CD4-positive, alpha-beta T cell treated with Interleukin-4 for 4 hours (primary cell): Measurements from ENCODE around the gene HS6ST1.
"Not testable (repeated sequence)": the region's sequence is repeated elsewhere in the genome, so short reads cannot be mapped to it uniquely, and the experiment has no call there.

Experiments used
- DNase-seq: peaks from one replicate; pipeline ENCODE4 v3.0.0-alpha.2; 2020

Gene HS6ST1

DNA sequence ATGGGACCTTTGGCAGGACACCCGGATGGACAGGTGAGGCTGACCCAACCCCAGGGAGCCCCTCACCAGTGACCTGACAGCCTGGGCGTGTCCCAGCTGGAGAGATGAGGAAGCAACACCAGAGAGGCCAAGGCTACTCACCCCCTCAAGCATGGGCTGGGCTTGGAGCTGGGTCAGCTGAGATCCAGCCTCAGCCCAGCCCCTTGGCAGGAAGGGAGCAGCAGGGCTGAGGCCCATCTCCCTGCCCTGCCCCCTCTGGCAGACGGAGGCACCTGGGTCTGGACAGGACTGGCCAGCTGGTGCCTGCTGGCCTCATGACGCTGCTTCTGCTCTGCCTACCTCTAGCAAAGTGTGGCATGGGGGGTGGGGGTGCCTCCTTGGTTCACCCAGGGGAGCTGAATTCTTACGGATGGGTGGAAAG is 37.8 kb downstream of the HS6ST1 start:
- no peak for DNase-seq

DNA sequence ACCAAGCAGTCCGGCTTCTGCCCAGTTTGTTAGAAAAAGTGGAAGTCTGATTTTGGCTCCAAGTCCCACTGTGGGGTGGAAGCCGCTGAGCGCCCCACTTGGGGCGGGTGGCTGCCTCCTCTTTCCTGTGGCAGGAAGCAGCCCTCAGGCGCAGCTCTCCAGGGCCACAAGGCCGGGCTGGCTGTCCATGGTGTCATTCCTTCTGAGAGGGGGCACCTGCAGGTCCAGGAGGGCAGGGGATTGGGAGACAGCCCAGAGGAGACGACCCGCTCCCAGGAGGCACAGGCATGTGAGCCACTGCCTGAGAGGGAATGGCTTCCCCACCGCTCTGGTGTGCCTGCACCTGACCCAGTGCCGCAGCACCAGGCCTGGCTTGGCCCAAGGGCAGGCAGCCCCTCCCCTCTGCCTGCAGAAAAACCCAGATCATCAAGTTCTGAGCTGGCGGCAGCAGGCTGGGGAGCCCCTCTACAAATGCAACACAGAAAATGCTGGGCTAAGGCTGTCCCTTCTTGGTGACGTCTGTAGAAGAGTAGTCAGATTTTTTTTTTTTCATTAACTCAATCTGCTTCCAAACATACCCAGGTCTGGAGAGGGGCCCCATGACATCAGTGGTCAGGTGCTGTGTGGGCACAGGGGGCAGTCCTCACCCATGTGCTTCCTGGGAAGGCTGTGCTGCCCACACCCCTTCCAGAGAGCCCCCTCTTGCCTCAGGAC is 38.4 kb downstream of the HS6ST1 start:
- no peak for DNase-seq

DNA sequence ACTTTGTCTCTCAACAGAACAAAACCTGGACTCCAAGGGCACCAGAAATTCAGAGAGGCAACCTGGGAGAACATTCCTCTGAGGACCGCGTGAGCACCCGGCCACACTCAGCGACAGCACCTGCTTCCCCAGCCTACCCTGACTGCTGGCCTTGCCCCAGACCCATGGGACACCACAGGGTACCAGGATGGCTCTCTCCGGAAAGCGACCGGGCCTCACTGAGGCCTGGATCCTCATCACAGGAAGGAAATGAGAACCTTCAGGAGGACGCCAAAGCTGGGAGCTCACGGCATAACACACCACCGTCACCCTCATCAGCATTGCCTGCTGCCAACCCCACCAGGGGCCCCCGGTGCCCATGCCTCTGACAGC is 38.9 kb downstream of the HS6ST1 start:
- DNase-seq: no peak

DNA sequence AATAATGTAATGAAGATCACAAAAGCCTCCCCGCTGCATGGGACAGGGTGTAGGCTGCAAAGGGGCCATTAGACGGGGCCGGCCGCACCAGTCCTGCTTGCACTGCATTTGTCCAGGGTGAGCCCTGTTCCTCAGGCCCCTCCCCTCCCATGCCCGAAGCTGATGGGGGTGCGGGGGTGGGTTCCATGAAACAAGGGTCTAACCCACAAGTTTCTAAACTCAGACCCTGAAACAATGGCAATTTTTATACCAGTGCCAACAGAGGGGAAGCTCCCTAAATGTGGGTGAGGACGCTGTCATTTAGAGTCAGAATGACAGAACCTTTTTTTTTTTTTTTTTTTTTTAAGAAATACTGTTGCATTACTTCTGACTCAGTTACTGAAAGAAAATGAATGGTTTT is 39.7 kb downstream of the HS6ST1 start:
- no peak for DNase-seq

DNA sequence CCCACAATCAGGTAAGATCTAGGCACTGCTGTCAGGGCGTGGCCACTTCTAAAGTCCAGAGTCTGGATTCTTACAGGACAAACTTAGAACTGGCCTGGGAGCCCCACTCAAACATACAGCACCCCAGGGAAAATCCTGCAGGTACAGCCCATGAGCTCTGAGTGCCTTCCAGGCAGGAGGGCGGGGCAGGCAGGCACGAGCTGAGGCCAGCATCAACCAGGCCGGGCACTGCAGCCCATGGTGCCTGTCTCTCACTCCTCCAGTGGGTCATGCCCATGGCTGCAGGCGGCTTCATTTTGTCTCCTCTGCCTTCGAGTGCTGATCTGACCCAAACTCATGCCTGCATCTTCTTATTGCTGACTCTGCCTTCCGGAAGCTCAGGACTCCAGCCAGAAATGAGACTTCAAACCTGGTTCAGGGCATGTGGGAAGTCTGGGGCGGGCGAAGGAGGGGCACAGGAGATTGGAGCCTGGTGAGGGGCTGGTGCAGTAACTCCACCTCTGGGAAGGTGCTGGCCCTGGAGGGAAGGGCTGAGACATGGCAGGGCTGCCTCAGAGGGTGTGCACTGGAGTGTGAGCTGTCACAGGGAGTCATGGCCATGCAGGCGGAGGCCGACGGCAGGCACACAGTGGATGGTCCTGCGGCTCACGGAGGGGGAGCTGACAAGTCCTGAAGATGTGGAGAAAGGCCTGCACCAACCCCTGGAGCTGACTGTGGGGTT is 40.5 kb downstream of the HS6ST1 start:
- no peak for DNase-seq

DNA sequence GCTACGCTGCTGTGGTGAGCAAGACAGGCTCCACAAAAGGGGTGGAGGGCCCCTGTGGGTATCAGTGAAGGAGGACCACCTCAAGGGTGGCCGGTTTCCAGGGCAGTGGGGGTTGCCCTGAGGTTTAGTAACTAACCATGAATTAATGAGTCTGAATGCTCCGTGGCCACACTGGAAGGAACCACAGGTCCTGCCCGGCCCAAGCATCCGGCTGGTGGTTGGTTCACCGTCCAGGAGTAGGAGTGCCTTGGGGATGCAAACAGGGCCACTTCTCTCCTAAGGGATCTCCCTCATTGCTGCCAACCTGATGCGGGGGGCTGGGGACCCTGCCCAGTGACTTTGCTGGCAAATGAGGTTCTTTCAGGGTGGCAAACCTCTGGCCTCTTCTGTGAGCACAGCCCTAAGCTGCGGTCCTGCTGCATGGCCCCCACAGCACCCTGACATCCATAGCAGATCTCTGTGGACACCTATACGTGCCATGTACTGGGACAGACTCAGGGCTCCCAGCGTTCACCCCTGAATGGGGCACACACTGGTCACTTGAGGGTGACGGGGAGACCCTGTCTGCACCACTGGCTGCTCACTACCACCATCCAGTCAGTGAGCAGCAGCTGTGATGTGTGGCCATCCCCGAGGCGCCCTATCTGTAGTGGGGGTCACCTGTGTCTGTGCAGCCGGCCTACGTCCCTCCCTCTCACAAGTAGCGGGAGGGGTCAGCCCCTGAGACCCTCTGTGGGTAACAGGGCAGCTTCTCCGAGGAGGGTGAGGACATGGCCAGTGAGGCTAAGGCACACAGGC is 41.6 kb downstream of the HS6ST1 start:
- no peak for DNase-seq

DNA sequence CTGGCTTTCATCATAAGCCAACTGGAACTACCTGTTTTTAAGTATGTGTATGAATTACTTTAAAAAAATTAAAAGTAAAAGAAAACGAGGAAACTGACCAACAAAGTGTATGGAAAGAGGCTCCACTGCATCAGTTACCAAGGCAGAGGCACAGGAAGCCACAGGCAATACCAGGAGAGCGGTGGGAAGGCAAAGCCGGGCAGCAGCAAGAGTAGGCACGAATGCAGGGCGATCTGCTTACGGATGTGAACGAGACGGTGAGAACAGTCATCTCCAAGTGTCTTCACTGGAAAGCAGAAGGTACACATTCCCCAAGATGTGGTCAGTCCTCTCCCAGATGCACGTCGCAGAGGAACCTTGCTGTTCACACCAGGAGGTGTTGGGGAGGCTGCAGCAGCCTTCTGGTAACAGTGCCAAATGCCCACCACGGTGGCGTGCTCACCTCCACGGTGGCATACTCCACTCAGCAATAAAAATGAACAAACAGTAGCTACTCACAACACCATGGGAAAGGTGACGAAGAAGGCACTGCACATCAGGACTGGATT is 43.1 kb downstream of the HS6ST1 start:
- DNase-seq: no peak

DNA sequence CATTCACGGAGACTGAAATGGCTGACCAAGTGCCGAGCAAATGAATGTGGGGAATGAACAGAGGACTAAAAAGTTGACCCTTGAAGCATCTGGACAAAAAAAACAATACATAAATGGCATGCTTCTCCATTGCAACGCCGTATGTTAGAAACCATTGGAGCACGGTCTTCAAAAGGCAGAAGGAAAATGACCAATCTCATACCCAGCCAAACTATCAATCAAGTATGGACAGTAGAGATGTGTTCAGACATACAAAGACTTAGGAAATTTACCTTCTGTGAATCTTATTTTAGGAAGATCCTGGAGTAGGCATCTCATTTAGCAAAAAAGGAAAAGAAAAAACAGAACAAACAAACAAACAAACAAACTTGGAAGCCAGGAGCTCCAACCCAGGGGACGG is 44.5 kb downstream of the HS6ST1 start:
- DNase-seq: no peak

DNA sequence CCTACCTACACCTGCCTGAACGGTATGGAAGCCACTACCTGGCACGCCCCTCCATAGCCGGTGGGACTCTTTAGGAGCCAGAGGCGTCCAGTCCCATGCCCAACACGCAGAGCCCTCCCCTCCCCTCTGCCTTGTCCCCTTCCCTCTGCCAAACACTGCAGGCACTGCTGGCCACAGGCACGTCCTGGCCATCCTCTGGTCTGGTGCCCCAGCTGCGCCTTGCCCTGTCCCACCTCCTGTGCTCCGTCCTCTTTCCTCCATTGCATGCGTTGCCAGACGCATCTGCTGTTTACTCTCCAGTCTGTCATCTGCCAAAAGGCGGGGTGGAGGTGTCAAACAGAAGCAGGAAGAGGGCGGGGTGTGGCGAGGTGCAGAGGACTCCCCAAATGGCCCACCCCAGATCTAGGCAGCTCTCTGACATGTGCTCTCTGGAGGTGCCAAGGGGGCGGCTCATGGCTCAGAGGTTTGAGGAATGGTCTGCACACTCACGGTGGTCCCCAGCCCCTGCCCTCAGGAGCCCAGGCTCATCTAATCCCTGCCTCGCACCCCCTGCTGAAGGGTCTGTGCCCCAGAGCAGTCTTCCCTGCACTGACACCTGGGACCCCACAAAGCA is 45.1 kb downstream of the HS6ST1 start:
- DNase-seq: peak; percentile 51

DNA sequence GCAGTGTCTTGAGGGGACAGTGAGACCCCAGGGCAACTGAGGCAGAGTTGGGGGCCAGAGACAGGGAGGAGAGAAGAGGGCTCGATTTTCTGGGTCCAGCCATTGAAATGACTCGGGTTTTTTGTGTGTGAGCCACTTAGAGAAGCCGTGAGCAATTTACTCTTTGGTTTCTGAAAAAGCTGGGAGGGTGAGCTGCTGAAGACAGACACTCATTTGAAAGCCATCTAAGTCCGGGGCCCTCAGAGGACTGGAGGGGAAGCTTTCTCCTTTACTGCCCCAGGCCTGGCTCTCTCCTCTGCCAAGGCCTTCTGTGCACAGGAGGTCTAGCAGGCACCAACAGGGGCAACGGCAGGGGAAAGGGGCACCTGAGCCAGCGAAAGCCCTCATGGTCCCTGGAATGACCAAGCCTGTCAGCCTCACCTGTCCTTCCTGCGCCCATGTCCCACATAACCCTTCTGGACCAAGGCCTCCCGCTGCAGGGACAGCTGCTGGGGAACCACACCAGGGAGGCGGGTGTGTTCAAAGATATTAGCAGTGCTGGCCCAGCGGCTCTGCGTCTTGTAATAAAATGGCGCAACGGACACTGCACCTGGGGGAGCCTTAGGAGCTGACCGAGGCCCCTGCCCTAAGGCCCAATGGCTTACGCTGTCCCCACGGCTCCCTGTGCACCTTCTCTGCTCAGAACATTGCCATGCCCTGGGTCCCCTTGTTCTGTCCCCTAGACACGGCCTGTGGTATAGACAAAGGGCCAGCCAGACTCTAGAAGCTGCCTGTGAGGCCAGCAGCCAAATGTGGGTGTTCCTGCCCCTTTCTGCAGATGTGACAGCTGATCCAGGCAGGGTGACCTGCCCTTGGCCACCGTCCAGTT is 45.8 kb downstream of the HS6ST1 start:
- DNase-seq: no peak

DNA sequence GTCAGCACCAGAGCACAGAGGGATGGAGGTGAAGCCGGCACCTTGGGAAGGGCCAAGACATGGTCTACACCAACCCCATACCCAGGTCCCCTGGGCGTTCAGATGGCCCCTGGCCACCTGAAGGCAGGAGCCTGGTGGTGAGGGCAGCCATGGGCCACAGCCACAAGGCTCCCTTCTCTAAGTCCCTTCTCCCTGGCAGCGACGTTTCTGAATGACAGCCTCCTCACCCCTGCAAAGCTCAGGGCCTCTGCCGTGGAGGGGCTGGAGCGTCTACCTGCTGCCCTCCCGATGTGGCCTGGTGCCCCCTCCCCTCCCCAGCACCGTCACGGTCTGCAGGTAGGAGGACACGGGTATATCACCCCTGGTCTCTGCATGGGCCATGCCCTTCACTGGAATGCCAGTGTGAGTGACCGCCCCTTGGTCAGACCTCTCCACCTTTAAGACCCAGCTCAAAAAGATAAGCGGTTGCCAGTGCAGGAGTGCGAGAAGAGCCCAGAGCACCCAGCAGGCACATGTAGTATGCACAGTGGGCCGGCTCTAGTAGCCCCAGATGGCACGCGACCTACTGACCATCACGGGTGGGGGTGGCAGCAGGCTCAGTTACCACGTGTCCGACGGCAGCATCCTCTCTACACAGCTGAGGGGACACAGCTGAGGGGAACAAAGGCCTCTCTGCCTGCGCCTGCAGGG is 46.6 kb downstream of the HS6ST1 start:
- no peak for DNase-seq

DNA sequence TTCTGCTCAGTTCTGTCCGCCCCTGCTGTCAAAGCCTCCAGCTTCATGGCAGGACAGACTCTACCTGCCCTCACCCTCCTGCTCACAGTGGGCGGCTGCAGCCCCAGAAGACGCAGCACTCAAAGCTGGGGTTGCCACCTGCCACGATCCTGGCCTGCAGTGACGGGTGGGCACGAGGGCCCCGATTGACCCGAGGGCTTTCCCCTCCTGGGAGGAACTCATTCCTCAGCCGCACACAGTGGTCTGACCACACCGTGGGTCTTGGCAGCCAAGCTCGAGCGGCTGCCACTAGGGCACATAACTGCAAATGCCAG is 47.1 kb downstream of the HS6ST1 start:
- DNase-seq: no peak

DNA sequence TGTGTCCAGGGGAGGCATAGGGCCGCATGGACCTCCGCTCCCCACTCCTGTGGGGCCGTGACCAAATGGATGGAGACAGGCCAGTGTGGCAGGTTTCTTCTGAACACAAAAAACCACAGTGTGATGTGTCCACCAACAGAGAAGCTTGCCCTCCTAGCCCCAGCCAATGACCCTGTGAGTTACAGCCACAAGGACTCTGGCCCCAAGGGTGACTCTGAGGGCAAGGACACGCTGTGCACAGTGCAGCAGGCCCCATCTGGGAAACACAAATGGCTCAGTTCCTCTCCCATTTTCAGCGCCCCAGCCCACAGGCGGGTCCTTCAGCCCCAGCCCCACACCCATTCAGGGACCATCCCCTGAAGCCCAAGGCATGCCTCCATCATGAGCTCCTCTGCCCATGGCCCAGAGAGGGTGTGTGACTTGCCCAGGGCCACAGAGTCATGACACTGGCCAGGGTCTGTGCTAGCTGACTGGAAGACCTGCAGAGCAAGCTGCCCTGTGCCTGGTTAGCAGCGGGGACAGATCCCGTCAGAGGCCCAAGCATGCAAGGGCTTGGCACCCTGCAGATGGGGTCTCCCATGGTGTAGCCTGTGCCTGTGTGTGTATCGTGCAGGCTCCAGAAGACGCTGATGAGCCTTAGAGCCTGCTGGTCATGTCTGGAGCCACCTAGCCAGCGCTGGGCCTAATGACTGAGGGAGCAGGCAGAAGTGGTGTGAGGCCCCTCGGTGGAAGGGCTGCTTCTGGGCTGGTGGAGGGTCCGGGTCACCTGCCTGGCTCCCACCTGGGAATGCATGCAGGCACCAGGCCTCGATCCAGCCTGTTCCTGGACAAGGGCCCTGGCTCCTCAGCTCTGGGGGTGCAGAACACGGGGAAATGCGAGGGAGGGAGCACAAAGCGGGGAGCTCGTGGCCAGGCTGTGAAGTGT is 47.7 kb downstream of the HS6ST1 start:
- no peak for DNase-seq

DNA sequence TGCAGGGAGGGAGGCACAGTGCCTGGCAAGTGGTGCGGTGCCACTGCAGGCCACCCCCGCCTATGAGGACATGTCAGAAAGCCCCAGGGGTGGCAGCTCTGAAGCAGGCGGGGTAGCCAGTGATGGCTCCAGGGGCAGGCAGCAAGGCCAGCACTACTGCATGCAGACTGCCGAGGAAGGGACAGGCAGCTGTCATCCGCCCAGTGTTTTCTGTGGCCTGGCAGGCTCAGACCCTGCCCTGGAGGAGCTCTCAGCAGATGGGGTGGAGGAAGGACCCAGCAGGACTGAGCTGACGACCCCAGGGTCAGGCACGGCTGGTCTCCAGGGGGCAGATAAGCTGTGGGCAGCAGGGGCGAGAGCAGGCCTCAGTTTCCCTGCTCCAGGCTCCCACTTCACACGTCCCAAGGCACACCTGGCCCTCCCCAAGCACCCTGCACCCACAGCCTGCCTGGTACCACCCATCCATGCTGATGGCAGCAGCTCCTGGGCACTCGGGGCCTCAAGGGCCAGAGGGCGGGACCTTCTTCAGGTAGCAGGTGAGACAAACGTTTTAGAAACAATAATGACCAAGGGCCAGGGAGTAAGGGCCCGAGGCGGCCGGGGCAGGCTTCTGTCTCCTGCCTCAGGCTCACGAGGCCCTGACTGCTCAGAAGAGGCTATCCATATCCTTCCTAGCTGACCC is 48.5 kb downstream of the HS6ST1 start:
- DNase-seq: no peak

DNA sequence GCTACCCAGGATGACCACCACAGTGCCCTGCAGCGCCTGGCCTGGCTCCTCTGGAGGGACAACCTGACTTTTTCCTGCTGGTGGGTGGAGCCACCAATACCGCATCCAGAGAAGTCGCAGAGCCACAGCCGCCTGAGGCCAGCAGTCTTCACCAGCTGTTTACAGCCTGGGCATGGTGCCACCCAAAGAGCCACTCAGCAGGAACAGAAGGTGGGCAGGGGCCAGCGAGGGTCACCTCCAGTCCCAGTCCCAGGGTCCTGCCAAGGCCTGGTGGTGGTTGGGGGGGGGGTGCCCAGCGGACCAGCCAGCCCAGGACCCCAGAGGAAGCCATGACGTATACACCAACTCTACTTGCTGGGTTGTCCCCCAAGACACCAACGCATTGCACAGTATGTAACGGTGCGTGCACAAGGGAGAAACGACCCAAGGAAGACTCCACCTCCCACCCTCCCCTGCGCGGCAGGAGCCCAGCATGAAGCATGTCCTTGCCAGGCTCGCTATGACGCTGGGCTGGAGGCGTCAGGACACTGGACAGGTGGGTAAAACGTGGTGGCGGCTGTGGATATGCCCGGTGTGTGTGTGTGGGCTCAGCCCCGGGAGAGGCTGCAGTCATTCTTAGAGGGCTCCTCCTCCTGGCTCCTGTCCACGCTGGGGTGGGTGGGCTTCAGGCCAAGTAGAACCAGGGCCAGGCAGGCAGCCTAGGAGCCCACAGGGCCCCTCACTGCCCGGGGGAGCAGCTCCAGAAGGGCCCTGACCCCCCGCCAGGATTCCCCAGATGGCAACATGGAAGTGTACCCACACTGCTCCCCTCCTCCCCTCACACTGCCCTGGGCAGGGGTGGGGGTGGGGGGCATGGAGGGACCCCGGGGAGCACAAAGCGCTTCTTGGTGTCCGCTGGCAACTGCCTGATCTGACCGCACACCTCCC is 49.3 kb downstream of the HS6ST1 start:
- DNase-seq: no peak

DNA sequence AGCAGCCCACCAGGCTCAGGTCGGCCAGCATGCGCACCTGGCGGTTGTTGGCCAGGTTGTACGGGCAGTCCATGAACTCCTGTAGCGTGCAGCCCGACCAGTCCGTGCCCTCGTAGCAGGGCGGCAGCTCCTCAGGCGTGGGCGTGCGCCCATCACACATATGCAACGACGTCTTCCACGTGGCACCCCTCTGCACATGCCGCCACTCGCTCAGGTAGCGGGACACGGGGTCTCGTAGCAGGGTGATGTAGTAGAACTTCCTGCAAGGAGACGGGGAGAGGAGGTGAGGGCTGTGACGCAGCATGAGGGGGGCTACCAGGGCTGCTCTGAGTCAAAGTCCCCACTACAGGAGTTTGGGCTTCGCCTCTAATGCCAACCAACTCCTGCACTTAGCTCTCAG is 50.1 kb downstream of the HS6ST1 start:
- not testable (repeated sequence) for DNase-seq

DNA sequence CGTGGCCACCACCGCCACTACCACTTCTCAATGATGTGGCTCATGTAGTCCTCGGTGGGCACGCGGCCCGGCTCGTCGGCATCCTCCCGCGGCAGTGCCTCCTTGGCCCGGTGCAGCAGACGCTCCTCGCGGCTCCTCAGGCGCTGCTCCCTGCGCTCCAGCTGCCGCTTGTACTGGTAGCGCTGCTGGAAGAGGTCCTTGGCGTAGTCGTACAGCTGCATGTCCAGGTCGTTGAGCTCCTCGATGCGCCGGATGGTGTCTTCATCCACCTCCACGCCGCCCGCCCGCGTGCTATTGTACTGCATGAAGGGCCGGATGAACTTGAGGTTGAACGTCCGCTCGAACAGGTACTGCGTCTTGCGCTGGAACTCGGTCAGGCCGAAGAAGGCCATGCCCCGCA is 50.5 kb downstream of the HS6ST1 start:
- not testable (repeated sequence) for DNase-seq

DNA sequence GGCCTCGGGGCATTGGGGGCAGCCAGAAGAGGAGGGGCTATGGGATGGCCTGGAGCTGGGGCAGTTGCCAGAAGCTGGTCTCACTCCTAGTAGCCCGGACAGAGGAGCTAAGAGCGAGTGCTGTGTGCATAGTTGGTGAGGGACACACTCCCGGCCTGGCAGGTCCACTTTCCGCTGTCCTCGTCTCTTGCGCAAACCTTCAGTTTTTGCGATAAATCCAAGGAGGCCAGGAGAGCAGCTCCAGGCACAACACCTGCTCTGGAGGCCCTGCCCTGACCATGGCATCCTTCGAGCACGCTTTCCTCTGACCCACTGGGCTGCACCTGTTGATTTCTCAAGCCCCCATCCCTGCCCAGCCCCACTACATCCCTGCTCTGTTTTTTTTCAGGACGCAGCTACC is 51.0 kb downstream of the HS6ST1 start:
- DNase-seq: not testable (repeated sequence)

DNA sequence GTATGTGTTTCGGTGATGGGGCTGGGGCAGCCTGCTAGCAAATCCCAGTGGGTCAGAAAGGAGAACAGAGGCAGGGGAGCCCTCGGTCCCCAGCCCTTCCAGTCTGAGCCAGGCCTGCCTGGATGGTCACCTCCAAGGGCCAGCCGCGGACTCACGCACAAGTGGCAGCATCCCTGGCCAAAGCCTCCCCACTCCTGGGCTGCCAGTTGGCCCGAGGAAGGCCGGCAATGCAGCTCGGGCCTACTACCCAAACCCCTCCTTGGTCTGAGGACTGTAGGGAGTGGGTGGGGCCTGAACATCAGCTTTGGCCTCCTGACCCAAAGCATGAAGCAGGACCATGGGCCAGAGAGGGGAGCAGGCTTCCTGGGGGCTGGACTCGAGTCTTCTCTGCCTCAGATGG is 51.5 kb downstream of the HS6ST1 start:
- not testable (repeated sequence) for DNase-seq
